GM12878 (cell line): ENCODE measurements around the gene S100A6. TPM values are rescaled to one million over a fixed set of nuclear protein-coding genes. Genes with fewer than 3 reads are reported as not detected.

Experiments
- BHLHE40 ChIP-seq, 2 experiments: fragments of 450-650 bp in 1 of 2; IDR thresholded peaks; 2 replicates each; pipeline ENCODE4 v1.6.1; 2011 to 2017; ENCODE audit warnings: low read depth in 2 of 2, borderline replicate concordance in 1 of 2, improper control_type of control experiment in 1 of 2, low read length in 1 of 2, mild to moderate bottlenecking in 1 of 2
- DPF2 ChIP-seq: fragments of 450-650 bp; IDR thresholded peaks from 2 replicates; pipeline ENCODE4 v1.6.1; 2017; ENCODE audit warnings: mild to moderate bottlenecking
- EZH2 ChIP-seq: IDR thresholded peaks from 2 replicates; pipeline ENCODE4 v1.6.1; 2012; ENCODE audit warnings: low read depth, mild to moderate bottlenecking, control low read depth, inconsistent platforms, low read length, borderline replicate concordance; ENCODE audit not compliant: control insufficient read depth
- IKZF2 ChIP-seq, 2 experiments: fragments of 450-650 bp; IDR thresholded peaks; 2 replicates each; pipeline ENCODE4 v1.6.1; 2017; ENCODE audit warnings: mild to moderate bottlenecking in 2 of 2, moderate library complexity in 2 of 2
- IRF4 ChIP-seq: IDR thresholded peaks from 2 replicates; pipeline ENCODE4 v1.6.1; 2011; ENCODE audit warnings: low read depth, low read length
- SMAD5 ChIP-seq: IDR thresholded peaks from 2 replicates; pipeline ENCODE4 v1.6.1; 2016; ENCODE audit warnings: antibody characterized with exemption, low read depth
- SMC3 ChIP-seq: IDR thresholded peaks from 2 replicates; pipeline ENCODE4 v1.6.1; 2011; ENCODE audit warnings: low read length, improper control_type of control experiment, borderline replicate concordance
- STAT3 ChIP-seq: IDR thresholded peaks from 2 replicates; pipeline ENCODE4 v1.6.1; 2011; ENCODE audit warnings: low read depth, low read length, improper control_type of control experiment
- WRNIP1 ChIP-seq: IDR thresholded peaks from 2 replicates; pipeline ENCODE4 v1.6.1; 2011; ENCODE audit warnings: low read depth, low read length, improper control_type of control experiment, borderline replicate concordance
- ZNF622 ChIP-seq: fragments of 450-650 bp; IDR thresholded peaks from 2 replicates; pipeline ENCODE4 v1.6.1; 2017; ENCODE audit warnings: mild to moderate bottlenecking, inconsistent platforms
- polyA plus RNA-seq, 11 experiments: library from polyadenylated mRNA; depleted of rRNA in 4 of 11; unstranded in 6 of 11; stranded (reverse) in 5 of 11; fragments of >200 nt; fragmentation: Nextera tagmentation in 4 of 11; fragmentation: Illumina TruSeq in 1 of 11; extraction: Ambion mirVana in 4 of 11; extraction: Trizol in 1 of 11; gene quantifications; 1 replicate in 1 of 11; 2 replicates in 10 of 11; pipeline versions ENCODE4 v1.2.1 to v1.2.3, GENCODE V29; 2011 to 2016; ENCODE audit warnings: inconsistent platforms in 2 of 11, missing spikeins in 2 of 11, low read depth in 1 of 11
- total RNA-seq, 4 experiments: library from RNA; depleted of rRNA in 3 of 4; stranded (reverse); fragments of >200 nt in 3 of 4; fragmentation: Illumina TruSeq in 1 of 4; extraction: Trizol in 1 of 4; gene quantifications; 2 replicates each; pipeline versions ENCODE4 v1.2.1 to v1.2.3, GENCODE V29; 2013 to 2021
- TF ChIP-seq, protein P1 (sequence below): fragments of 450-650 bp; IDR thresholded peaks from 2 replicates; pipeline ENCODE4 v1.6.1; 2017; ENCODE audit warnings: mild to moderate bottlenecking, moderate library complexity
- TF ChIP-seq, protein P2 (sequence below): IDR thresholded peaks from 2 replicates; pipeline ENCODE4 v1.6.1; 2012; ENCODE audit warnings: mild to moderate bottlenecking, low read depth, low read length
- TF ChIP-seq, protein P3 (sequence below): fragments of 450-650 bp; IDR thresholded peaks from 2 replicates; pipeline ENCODE4 v1.6.1; 2016; ENCODE audit warnings: mild to moderate bottlenecking
- TF ChIP-seq, protein P4 (sequence below): IDR thresholded peaks from 2 replicates; pipeline ENCODE4 v1.6.1; 2012; ENCODE audit warnings: improper control_type of control experiment, low read depth, low read length; ENCODE audit not compliant: insufficient replicate concordance

S100A6 gene
- total and polyA plus RNA-seq, 10 of the 15 experiments (the other 5 are each of a cell fraction or from before 2014, with no cell fraction given), result 7.2 to 121 (median 45.7) TPM

DNA sequence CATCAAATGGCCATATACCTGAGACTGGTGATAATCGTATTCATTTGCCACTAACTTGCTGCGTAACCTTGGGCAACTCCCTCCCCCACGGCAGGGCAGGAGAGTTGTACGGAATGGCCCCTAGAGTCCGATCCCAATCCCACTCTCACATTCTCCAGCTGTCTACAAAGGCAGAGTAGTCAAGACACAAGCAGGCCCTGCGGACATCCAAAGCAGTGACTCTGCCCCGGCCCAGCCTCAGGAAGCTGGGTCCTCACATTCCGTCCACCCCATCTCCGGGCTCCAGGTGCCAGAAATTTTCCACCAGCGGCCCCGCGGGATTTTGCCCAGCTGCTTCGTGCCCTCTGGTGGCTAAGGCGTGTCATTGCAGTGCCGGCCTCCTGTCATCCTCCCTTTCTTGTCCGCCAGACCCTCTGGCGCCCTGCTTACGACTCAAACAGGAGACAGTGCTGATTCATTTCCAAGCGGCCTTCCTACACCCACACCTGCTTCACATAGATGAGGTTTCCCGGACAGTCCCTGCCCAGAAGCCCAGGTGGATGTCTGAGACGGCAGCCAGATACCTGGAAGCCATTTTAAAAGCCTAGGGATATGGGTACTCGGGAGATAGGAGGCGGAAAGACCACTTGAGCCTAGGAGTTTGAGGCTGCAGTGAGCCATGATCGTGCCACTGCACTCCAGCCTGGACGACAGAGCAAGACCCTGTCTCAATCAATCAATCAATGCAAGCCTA, 32.7 kb upstream of the S100A6 start (continued):
- TF ChIP-seq EZH2 (no peak), ZNF622 (no peak), DPF2 (no peak), SMC3 (peak; percentile 99), IRF4 (peak; percentile 34; the same call in 1 of the 2 replicates), SMAD5 (no peak), WRNIP1 (0 out of 2 replicates have a peak, but pooled peaks have one; percentile 76), BHLHE40 (IDR thresholded peaks at IDR 0.05; ENCODE audit: borderline replicate concordance in 1 of 2, low read depth in 2 of 2, low read length in 1 of 2) (0 out of 4 replicates have a peak, but pooled peaks of 1 of the 2 experiments have one; percentile 17), STAT3 (no peak), IKZF2 (IDR thresholded peaks at IDR 0.05) (peak; percentile 42 to 54)
- TF ChIP-seq, protein P1, sequence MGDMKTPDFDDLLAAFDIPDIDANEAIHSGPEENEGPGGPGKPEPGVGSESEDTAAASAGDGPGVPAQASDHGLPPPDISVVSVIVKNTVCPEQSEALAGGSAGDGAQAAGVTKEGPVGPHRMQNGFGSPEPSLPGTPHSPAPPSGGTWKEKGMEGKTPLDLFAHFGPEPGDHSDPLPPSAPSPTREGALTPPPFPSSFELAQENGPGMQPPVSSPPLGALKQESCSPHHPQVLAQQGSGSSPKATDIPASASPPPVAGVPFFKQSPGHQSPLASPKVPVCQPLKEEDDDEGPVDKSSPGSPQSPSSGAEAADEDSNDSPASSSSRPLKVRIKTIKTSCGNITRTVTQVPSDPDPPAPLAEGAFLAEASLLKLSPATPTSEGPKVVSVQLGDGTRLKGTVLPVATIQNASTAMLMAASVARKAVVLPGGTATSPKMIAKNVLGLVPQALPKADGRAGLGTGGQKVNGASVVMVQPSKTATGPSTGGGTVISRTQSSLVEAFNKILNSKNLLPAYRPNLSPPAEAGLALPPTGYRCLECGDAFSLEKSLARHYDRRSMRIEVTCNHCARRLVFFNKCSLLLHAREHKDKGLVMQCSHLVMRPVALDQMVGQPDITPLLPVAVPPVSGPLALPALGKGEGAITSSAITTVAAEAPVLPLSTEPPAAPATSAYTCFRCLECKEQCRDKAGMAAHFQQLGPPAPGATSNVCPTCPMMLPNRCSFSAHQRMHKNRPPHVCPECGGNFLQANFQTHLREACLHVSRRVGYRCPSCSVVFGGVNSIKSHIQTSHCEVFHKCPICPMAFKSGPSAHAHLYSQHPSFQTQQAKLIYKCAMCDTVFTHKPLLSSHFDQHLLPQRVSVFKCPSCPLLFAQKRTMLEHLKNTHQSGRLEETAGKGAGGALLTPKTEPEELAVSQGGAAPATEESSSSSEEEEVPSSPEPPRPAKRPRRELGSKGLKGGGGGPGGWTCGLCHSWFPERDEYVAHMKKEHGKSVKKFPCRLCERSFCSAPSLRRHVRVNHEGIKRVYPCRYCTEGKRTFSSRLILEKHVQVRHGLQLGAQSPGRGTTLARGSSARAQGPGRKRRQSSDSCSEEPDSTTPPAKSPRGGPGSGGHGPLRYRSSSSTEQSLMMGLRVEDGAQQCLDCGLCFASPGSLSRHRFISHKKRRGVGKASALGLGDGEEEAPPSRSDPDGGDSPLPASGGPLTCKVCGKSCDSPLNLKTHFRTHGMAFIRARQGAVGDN, result no peak
- TF ChIP-seq, protein P2, sequence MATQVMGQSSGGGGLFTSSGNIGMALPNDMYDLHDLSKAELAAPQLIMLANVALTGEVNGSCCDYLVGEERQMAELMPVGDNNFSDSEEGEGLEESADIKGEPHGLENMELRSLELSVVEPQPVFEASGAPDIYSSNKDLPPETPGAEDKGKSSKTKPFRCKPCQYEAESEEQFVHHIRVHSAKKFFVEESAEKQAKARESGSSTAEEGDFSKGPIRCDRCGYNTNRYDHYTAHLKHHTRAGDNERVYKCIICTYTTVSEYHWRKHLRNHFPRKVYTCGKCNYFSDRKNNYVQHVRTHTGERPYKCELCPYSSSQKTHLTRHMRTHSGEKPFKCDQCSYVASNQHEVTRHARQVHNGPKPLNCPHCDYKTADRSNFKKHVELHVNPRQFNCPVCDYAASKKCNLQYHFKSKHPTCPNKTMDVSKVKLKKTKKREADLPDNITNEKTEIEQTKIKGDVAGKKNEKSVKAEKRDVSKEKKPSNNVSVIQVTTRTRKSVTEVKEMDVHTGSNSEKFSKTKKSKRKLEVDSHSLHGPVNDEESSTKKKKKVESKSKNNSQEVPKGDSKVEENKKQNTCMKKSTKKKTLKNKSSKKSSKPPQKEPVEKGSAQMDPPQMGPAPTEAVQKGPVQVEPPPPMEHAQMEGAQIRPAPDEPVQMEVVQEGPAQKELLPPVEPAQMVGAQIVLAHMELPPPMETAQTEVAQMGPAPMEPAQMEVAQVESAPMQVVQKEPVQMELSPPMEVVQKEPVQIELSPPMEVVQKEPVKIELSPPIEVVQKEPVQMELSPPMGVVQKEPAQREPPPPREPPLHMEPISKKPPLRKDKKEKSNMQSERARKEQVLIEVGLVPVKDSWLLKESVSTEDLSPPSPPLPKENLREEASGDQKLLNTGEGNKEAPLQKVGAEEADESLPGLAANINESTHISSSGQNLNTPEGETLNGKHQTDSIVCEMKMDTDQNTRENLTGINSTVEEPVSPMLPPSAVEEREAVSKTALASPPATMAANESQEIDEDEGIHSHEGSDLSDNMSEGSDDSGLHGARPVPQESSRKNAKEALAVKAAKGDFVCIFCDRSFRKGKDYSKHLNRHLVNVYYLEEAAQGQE, result no peak
- TF ChIP-seq, protein P3, sequence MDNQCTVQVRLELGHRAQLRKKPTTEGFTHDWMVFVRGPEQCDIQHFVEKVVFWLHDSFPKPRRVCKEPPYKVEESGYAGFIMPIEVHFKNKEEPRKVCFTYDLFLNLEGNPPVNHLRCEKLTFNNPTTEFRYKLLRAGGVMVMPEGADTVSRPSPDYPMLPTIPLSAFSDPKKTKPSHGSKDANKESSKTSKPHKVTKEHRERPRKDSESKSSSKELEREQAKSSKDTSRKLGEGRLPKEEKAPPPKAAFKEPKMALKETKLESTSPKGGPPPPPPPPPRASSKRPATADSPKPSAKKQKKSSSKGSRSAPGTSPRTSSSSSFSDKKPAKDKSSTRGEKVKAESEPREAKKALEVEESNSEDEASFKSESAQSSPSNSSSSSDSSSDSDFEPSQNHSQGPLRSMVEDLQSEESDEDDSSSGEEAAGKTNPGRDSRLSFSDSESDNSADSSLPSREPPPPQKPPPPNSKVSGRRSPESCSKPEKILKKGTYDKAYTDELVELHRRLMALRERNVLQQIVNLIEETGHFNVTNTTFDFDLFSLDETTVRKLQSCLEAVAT, result no peak
- TF ChIP-seq, protein P4, sequence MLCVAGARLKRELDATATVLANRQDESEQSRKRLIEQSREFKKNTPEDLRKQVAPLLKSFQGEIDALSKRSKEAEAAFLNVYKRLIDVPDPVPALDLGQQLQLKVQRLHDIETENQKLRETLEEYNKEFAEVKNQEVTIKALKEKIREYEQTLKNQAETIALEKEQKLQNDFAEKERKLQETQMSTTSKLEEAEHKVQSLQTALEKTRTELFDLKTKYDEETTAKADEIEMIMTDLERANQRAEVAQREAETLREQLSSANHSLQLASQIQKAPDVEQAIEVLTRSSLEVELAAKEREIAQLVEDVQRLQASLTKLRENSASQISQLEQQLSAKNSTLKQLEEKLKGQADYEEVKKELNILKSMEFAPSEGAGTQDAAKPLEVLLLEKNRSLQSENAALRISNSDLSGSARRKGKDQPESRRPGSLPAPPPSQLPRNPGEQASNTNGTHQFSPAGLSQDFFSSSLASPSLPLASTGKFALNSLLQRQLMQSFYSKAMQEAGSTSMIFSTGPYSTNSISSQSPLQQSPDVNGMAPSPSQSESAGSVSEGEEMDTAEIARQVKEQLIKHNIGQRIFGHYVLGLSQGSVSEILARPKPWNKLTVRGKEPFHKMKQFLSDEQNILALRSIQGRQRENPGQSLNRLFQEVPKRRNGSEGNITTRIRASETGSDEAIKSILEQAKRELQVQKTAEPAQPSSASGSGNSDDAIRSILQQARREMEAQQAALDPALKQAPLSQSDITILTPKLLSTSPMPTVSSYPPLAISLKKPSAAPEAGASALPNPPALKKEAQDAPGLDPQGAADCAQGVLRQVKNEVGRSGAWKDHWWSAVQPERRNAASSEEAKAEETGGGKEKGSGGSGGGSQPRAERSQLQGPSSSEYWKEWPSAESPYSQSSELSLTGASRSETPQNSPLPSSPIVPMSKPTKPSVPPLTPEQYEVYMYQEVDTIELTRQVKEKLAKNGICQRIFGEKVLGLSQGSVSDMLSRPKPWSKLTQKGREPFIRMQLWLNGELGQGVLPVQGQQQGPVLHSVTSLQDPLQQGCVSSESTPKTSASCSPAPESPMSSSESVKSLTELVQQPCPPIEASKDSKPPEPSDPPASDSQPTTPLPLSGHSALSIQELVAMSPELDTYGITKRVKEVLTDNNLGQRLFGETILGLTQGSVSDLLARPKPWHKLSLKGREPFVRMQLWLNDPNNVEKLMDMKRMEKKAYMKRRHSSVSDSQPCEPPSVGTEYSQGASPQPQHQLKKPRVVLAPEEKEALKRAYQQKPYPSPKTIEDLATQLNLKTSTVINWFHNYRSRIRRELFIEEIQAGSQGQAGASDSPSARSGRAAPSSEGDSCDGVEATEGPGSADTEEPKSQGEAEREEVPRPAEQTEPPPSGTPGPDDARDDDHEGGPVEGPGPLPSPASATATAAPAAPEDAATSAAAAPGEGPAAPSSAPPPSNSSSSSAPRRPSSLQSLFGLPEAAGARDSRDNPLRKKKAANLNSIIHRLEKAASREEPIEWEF, result no peak
